A673 (cell line): Measurements from ENCODE around the gene SLF2.

Experiments
- EZH2 ChIP-seq: fragments of 200-600 bp; sonication (generic); IDR thresholded peaks from 2 replicates; pipeline ENCODE4 v1.6.1; 2017; ENCODE audit warnings: borderline replicate concordance, low read depth, mild to moderate bottlenecking, mixed read lengths, antibody characterized with exemption, low read length; ENCODE audit not compliant: poor library complexity, severe bottlenecking
- TF ChIP-seq, protein P1 (sequence below): fragments of 300-800, 200-600 bp; sonication (generic); conservative IDR thresholded peaks from 2 replicates; pipeline ENCODE4 v1.5.1; 2017; ENCODE audit warnings: low read depth, mild to moderate bottlenecking, antibody characterized with exemption, low read length, moderate library complexity, mixed read lengths

GRCh38 chr10:100881556-100882213 is 31.1 kb upstream of the SLF2 start:
- TF ChIP-seq, protein P1, sequence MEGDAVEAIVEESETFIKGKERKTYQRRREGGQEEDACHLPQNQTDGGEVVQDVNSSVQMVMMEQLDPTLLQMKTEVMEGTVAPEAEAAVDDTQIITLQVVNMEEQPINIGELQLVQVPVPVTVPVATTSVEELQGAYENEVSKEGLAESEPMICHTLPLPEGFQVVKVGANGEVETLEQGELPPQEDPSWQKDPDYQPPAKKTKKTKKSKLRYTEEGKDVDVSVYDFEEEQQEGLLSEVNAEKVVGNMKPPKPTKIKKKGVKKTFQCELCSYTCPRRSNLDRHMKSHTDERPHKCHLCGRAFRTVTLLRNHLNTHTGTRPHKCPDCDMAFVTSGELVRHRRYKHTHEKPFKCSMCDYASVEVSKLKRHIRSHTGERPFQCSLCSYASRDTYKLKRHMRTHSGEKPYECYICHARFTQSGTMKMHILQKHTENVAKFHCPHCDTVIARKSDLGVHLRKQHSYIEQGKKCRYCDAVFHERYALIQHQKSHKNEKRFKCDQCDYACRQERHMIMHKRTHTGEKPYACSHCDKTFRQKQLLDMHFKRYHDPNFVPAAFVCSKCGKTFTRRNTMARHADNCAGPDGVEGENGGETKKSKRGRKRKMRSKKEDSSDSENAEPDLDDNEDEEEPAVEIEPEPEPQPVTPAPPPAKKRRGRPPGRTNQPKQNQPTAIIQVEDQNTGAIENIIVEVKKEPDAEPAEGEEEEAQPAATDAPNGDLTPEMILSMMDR, result no peak
- TF ChIP-seq EZH2, result no peak
